SK-N-SH treated with all-trans-retinoic acid at 6 μM for 48 hours (cell line): ENCODE data around the gene UNC5B.

Experiments used
- ATAC-seq: fragments of 200-7000 bp; cut with Tn5 transposase; 3 replicates; pipeline ENCODE4 v1.9.1; 2020; ENCODE audit warnings: mild to moderate bottlenecking, moderate library complexity
- ARNTL ChIP-seq: fragments of 450-650 bp; formaldehyde crosslinking; IDR thresholded peaks from 2 replicates; pipeline ENCODE4 v1.5.0; 2020; ENCODE audit warnings: low read depth, mild to moderate bottlenecking, moderate library complexity, borderline replicate concordance
- BACH2 ChIP-seq: fragments of 250-450 bp; sonication (Bioruptor Pico); IDR thresholded peaks from 2 replicates; pipeline ENCODE4 v1.9.0; 2021; ENCODE audit warnings: mild to moderate bottlenecking, borderline replicate concordance
- CSDC2 ChIP-seq: fragments of 250-450 bp; sonication (Bioruptor Pico); IDR thresholded peaks from 2 replicates; pipeline ENCODE4 v1.5.0; 2020; ENCODE audit warnings: mild to moderate bottlenecking, moderate library complexity
- ISL1 ChIP-seq: fragments of 250-450 bp; sonication (Bioruptor Pico); IDR thresholded peaks from 2 replicates; pipeline ENCODE4 v2.1.2; 2022; ENCODE audit warnings: mild to moderate bottlenecking, moderate library complexity
- OSR1 ChIP-seq: fragments of 250-450 bp; sonication (Bioruptor Pico); IDR thresholded peaks from 2 replicates; pipeline ENCODE4 v1.8.0; 2022; ENCODE audit warnings: moderate library complexity, mild to moderate bottlenecking, inconsistent platforms
- SNAI2 ChIP-seq: fragments of 250-450 bp; sonication (Bioruptor Pico); IDR thresholded peaks from 2 replicates; pipeline ENCODE4 v1.5.0; 2020; ENCODE audit warnings: mild to moderate bottlenecking, moderate library complexity
- TCF4 ChIP-seq: fragments of 250-450 bp; sonication (Bioruptor Pico); IDR thresholded peaks from 2 replicates; pipeline ENCODE4 v1.8.0; 2021; ENCODE audit warnings: mild to moderate bottlenecking, moderate library complexity, borderline replicate concordance
- ZC3H10 ChIP-seq: fragments of 250-450 bp; sonication (Bioruptor Pico); IDR thresholded peaks from 2 replicates; pipeline ENCODE4 v1.5.1; 2021; ENCODE audit warnings: mild to moderate bottlenecking, moderate library complexity
- ZFP3 ChIP-seq: fragments of 250-450 bp; sonication (Bioruptor Pico); IDR thresholded peaks from 2 replicates; pipeline ENCODE4 v1.5.0; 2020; ENCODE audit warnings: mild to moderate bottlenecking, moderate library complexity
- ZFP30 ChIP-seq: fragments of 450-650 bp; formaldehyde crosslinking; IDR thresholded peaks from 2 replicates; pipeline ENCODE4 v1.5.0; 2022; ENCODE audit warnings: mild to moderate bottlenecking, moderate library complexity
- ZNF565 ChIP-seq: fragments of 450-650 bp; formaldehyde crosslinking; conservative IDR thresholded peaks from 2 replicates; pipeline ENCODE4 v1.5.0; 2020; ENCODE audit warnings: low read depth, mild to moderate bottlenecking, moderate library complexity
- ZNF70 ChIP-seq: fragments of 450-650 bp; formaldehyde crosslinking; IDR thresholded peaks from 2 replicates; pipeline ENCODE4 v1.5.0; 2020; ENCODE audit warnings: mild to moderate bottlenecking, moderate library complexity
- ZNF8 ChIP-seq: fragments of 450-650 bp; formaldehyde crosslinking; IDR thresholded peaks from 2 replicates; pipeline ENCODE4 v1.5.0; 2020; ENCODE audit warnings: mild to moderate bottlenecking, moderate library complexity
- TF ChIP-seq, protein P1 (sequence below): fragments of 250-450 bp; sonication (Bioruptor Pico); IDR thresholded peaks from 2 replicates; pipeline ENCODE4 v1.5.1; 2020; ENCODE audit warnings: low read depth, mild to moderate bottlenecking, moderate library complexity
- TF ChIP-seq, protein P2 (sequence below): fragments of 250-450 bp; sonication (Bioruptor Pico); IDR thresholded peaks from 2 replicates; pipeline ENCODE4 v1.8.0; 2021; ENCODE audit warnings: low read depth, mild to moderate bottlenecking, moderate library complexity, borderline replicate concordance
- TF ChIP-seq, protein P3 (sequence below): fragments of 250-450 bp; sonication (Bioruptor Pico); IDR thresholded peaks from 2 replicates; pipeline ENCODE4 v1.5.0; 2020; ENCODE audit warnings: mild to moderate bottlenecking, moderate library complexity

The UNC5B gene

DNA sequence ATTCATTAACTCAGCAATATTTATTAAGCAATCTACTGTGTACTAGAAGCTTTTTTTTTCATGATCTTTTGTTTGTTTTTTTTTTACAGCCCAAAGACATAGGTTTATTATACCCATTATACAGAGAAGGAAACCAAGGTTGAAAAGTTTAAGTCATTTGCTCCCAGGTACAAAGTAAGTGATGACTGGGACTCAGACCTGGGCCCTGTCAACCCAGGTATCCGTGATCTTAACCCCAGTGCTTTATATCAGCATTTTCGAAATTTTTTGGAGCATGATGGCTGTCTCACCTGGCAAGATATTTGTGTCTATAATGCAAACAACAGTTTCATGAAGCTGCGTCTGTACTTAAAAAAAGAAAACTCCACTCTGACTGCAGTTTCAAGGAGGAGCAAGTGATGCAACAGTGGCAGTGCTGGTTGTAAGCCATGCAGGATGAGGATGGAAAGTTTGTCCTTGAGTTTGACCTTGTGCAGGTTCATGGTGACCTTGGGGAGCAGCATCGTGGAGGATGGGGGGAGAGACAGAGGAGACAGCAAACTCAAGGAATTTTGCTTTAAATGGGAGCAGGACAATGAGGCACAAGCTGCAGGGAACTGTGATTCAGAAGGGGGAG is 118.5 kb downstream of the UNC5B start (continued):
- TF ChIP-seq TCF4 (CRISPR knock-in tag) = no peak
- TF ChIP-seq, protein P1, sequence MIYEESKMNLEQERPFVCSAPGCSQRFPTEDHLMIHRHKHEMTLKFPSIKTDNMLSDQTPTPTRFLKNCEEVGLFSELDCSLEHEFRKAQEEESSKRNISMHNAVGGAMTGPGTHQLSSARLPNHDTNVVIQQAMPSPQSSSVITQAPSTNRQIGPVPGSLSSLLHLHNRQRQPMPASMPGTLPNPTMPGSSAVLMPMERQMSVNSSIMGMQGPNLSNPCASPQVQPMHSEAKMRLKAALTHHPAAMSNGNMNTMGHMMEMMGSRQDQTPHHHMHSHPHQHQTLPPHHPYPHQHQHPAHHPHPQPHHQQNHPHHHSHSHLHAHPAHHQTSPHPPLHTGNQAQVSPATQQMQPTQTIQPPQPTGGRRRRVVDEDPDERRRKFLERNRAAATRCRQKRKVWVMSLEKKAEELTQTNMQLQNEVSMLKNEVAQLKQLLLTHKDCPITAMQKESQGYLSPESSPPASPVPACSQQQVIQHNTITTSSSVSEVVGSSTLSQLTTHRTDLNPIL (CRISPR knock-in tag) = no peak
- TF ChIP-seq ISL1 (CRISPR knock-in tag) = no peak

DNA sequence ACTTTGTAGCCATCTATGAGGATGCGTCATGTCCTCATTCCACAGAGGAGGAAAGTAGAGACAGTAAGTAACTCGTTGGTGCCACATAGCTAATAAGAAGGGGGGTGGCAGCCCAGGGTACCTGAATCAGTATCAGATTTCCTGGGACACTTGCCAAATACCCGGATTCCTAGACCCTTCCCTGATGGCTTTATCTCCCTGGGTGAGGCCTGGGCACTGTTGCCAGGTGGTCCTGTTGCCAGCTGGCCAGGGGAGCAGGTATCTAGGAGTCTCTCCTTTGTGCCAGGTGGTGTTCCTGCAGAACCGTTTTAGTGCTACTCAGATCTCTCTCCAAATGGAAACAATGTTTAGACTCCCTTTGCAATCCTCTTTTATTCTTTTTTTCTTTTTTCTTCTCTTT is 119.4 kb downstream of the UNC5B start:
- no peak for ATAC-seq
- TF ChIP-seq ZFP3 (CRISPR knock-in tag) (no peak), OSR1 (CRISPR knock-in tag) (no peak), ZFP30 (CRISPR knock-in tag) (no peak), ZC3H10 (CRISPR knock-in tag) (no peak), ZNF8 (CRISPR knock-in tag) (no peak), CSDC2 (CRISPR knock-in tag) (no peak), BACH2 (CRISPR knock-in tag) (no peak), SNAI2 (CRISPR knock-in tag) (no peak), ZNF70 (CRISPR knock-in tag) (no peak), ISL1 (CRISPR knock-in tag) (no peak), ZNF565 (CRISPR knock-in tag) (no peak)
- TF ChIP-seq, protein P2, sequence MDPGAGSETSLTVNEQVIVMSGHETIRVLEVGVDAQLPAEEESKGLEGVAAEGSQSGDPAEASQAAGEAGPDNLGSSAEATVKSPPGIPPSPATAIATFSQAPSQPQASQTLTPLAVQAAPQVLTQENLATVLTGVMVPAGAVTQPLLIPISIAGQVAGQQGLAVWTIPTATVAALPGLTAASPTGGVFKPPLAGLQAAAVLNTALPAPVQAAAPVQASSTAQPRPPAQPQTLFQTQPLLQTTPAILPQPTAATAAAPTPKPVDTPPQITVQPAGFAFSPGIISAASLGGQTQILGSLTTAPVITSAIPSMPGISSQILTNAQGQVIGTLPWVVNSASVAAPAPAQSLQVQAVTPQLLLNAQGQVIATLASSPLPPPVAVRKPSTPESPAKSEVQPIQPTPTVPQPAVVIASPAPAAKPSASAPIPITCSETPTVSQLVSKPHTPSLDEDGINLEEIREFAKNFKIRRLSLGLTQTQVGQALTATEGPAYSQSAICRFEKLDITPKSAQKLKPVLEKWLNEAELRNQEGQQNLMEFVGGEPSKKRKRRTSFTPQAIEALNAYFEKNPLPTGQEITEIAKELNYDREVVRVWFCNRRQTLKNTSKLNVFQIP = no peak
- TF ChIP-seq, protein P1 (CRISPR knock-in tag) = no peak

GRCh38 chr10:71332466-71332865 is 120.1 kb downstream of the UNC5B start:
- TF ChIP-seq ZNF565 (CRISPR knock-in tag) (no peak), BACH2 (CRISPR knock-in tag) (no peak), OSR1 (CRISPR knock-in tag) (no peak), TCF4 (CRISPR knock-in tag) (no peak)
- TF ChIP-seq, protein P2 = no peak
- no peak for ATAC-seq

GRCh38 chr10:71333129-71333887 is 120.9 kb downstream of the UNC5B start:
- ATAC-seq = no peak
- TF ChIP-seq, protein P3, sequence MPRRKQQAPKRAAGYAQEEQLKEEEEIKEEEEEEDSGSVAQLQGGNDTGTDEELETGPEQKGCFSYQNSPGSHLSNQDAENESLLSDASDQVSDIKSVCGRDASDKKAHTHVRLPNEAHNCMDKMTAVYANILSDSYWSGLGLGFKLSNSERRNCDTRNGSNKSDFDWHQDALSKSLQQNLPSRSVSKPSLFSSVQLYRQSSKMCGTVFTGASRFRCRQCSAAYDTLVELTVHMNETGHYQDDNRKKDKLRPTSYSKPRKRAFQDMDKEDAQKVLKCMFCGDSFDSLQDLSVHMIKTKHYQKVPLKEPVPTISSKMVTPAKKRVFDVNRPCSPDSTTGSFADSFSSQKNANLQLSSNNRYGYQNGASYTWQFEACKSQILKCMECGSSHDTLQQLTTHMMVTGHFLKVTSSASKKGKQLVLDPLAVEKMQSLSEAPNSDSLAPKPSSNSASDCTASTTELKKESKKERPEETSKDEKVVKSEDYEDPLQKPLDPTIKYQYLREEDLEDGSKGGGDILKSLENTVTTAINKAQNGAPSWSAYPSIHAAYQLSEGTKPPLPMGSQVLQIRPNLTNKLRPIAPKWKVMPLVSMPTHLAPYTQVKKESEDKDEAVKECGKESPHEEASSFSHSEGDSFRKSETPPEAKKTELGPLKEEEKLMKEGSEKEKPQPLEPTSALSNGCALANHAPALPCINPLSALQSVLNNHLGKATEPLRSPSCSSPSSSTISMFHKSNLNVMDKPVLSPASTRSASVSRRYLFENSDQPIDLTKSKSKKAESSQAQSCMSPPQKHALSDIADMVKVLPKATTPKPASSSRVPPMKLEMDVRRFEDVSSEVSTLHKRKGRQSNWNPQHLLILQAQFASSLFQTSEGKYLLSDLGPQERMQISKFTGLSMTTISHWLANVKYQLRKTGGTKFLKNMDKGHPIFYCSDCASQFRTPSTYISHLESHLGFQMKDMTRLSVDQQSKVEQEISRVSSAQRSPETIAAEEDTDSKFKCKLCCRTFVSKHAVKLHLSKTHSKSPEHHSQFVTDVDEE (CRISPR knock-in tag) = no peak
- TF ChIP-seq ZC3H10 (CRISPR knock-in tag) = no peak
- TF ChIP-seq ISL1 (CRISPR knock-in tag) = no peak
- TF ChIP-seq CSDC2 (CRISPR knock-in tag) = no peak
- no peak for TF ChIP-seq ARNTL (CRISPR knock-in tag)
